Activated naive CD4-positive, alpha-beta T cell treated with anti-CD3 and anti-CD28 coated beads, Interleukin-2, amount 50 U/mL, for 16 hours (primary cell): ENCODE results near the gene FBXW10B.
"Not testable (repeated sequence)": the region's sequence is repeated elsewhere in the genome, so short reads cannot be mapped to it uniquely, and the experiment has no call there.

ENCODE experiments used
- DNase-seq: peaks from one replicate; pipeline ENCODE4 v3.0.0-alpha.2; 2020

The FBXW10B gene, protein sequence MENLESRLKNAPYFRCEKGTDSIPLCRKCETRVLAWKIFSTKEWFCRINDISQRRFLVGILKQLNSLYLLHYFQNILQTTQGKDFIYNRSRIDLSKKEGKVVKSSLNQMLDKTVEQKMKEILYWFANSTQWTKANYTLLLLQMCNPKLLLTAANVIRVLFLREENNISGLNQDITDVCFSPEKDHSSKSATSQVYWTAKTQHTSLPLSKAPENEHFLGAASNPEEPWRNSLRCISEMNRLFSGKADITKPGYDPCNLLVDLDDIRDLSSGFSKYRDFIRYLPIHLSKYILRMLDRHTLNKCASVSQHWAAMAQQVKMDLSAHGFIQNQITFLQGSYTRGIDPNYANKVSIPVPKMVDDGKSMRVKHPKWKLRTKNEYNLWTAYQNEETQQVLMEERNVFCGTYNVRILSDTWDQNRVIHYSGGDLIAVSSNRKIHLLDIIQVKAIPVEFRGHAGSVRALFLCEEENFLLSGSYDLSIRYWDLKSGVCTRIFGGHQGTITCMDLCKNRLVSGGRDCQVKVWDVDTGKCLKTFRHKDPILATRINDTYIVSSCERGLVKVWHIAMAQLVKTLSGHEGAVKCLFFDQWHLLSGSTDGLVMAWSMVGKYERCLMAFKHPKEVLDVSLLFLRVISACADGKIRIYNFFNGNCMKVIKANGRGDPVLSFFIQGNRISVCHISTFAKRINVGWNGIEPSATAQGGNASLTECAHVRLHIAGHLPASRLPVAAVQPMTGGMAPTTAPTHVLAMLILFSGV

DNA sequence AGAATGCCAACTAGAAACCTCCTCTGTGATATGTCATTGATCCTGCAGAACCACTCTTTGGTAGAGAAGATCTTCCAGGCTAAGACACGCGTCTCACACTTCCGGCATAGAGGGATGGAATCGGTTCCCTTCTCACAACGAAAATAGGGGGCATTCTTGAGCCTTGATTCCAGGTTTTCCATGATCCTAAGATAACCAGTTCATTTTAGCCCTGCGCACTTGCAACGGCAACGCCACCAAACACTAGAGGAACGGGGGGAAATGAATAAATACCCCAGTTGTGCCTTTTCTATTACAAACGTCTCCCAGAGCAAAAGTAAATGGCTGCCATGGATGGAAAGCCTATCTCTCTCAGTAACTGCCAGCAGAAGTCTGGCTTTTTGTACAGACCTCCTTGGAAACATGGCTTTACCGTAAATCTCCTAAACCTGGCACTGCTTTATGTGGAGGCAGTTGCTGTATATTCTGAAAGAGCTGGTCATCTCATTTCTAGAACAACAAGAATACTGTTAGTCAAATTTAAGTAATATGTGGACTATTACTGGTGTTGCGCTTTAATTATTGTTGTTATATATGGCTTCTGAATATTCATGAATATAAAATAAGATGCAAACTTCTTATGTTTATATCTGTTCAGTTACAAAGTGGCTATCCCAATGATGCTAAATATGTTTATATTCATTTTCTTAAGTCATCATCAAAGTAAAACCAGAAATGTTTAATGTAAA, at the start of gene FBXW10B:
Gene FBXW10B (minus strand): TSS at position 374 of the 728 bp plus-strand sequence. CDS start 192 bp downstream, at position 182.
- DNase-seq: not testable (repeated sequence)

DNA sequence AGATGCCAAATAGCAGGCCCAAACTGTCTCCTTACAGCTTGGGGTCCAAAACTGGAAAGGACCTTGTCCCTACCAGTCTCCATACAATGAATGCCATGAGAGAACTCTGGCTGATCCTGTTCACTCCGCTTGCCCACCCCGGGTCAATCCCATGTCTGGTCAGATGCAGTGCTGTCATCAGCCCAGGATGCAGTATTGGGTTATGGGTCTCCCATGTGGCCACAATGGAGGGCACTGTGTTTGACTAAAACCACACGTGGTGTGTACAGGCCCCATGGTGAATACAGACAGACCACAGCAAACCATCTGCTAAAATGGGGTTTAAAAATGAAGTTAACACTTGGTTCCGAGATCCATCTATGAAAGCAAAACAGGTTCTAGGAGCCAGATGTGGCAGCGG, 44.2 kb upstream of the FBXW10B start:
- no peak for DNase-seq

- no peak for DNase-seq
These were observed 43.7 kb upstream of the FBXW10B start for GRCh38 chr17:15663176-15663575.

- DNase-seq: no peak
These were observed 43.2 kb upstream of the FBXW10B start for GRCh38 chr17:15662681-15663080.

GRCh38 chr17:15660077-15660476, 40.6 kb upstream of the FBXW10B start:
- no peak for DNase-seq

DNA sequence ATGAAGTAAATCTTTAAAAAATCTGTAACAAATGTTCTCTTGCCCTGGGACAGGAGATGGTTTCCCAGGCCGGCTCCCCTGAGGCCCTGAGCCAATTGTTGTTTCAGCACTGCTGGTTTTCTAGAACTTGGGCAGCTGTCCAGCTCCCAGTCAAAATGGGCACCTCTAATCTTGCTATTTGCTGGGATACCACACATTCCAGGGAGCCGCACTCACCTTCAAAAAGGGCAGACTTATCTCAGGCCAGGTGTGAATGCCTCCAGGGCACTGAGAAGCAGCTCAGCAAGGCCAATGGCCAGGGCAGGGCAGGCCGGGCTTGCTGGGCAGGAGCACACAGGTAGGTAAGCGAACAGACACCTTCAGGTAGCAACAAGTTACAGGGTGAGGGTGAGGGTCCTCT, 40.2 kb upstream of the FBXW10B start:
- no peak for DNase-seq

GRCh38 chr17:15659236-15659635, 39.7 kb upstream of the FBXW10B start:
- DNase-seq: no peak

DNA sequence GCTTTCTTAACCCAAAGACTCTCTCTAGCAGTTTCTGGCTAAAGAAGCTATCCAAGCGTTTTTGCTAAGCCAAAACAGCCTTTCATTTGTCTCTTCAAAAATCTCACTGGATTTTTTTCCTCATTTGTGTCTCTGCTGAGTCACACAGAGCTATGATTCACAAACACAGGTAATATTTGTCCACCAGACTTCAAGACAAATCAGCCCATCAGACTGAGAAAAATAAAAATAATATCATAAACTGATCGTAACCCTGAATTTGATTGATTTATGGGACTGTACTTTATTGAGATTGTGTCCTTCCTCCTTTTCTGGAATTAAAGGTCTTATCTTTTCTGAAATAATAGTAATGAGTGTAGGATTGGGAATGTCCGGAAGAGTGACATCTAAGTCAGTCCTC, 38.8 kb upstream of the FBXW10B start:
- no peak for DNase-seq

DNA sequence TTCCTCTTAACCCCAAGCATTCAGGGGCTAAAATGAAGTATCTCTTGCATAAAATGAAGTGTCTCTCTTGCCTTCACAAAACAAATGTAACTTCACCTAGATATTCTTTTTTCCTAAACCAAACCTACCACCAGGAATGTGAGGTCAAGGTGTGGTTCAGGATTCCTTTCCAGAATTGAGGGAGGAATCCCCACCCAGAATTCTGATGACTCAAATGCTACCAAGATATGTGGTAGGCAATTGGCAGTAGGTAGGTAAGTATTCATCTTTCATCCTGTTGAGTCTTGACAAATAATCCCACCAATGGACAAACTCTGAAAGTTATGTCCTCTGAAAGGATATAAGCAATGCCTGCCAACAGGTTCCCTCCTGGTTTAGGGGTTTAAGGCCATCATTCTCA, 38.4 kb upstream of the FBXW10B start:
- DNase-seq: no peak

DNA sequence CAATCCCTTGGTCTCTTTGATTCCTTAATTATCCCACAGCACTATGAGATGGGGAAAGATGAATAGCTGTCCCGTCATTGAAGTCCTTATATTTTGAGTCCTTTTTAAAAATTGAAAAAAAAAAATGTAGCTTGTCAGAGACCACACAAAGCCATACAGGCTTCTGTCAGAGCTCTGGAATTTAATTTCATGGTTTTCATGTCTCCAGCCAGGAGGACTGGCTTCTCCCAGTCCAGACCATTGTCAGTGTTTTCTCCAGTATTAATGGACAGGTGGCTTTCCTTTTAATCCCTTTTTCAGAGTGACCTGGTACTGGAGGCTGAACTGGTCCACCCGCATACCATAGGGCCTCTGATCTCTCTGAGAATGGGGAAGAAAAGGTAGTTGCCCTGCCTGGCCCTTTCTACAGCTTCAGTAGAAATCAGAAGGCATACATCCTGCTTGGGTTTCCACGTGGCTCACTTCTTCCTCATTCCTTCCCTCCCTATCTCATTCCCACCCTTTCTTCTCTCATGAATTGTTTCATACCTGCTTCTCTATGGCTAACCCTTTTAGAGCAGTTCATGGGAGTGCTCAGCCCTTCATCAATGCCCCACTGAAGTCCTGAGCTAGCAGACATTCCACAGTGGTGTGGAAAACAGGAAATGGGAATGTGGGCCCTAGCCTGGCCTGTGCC, 35.5 kb upstream of the FBXW10B start:
- no peak for DNase-seq

GRCh38 chr17:15654401-15654800, 34.9 kb upstream of the FBXW10B start:
- DNase-seq: not testable (repeated sequence)

GRCh38 chr17:15652960-15653359, 33.5 kb upstream of the FBXW10B start:
- no peak for DNase-seq

DNA sequence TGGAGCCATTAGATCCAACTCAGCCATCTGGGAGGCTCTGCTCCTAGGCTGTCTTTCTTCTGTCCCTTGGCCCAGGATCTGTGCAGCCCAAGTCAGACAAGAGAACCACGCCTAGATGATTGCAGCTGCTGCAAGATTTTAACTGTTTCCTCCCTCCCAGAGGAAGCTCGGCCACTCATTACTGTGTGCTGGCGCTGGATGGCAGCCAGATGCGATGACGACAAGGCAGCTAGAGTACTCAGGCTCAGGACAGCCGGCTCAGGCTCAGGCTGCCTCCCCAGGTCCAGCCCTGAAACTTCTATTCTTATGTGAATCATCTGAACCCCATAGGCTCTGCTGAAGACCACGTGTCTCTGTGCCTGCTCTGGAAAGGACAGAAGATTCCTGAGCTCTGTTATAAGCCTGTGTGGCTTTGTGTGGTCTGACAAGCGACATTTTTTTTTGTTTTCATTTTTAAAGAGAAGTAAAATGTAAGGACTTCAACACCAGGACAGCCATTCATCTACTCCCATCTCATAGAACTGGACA, 32.1 kb upstream of the FBXW10B start:
- DNase-seq: no peak

DNA sequence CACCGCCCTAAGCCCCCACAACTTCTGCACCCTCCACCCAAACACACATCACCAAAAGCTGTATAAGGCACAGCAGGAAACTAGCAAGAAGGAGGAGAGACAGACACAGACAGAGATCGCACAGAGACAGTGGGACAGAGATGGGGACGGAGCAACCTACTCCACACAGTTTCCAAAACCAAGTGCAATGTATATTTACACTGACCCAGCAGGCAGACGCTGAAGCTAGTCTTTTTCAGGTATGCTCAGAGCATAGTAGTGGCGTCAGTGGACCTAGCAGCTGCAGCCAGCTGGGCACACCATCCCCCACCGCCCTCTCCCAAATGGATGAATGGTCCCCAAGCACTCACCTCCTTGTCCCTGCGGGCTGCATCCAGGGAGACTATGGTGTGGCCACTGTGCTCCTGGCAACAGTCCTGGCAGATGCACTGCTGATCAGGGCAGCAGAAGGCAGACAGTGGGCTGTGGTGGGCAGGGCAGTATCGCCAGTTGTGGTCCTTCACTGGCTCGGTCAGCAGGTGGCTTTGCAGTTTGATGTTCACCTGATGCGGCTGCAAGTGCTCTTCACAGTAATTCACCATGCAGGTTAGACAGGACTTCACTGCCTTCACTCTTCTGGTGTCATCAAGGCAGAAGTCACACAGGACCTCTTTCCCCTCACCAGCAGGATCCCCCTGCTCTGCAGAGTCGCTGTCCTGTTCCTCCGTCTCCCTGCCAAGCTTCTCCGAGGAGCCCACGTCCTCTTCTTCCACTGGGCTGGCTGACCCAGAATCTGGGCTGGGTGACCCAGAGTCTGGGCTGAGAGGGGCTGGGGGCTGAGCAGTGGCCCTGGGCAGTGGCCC, 31.5 kb upstream of the FBXW10B start:
- DNase-seq: no peak

DNA sequence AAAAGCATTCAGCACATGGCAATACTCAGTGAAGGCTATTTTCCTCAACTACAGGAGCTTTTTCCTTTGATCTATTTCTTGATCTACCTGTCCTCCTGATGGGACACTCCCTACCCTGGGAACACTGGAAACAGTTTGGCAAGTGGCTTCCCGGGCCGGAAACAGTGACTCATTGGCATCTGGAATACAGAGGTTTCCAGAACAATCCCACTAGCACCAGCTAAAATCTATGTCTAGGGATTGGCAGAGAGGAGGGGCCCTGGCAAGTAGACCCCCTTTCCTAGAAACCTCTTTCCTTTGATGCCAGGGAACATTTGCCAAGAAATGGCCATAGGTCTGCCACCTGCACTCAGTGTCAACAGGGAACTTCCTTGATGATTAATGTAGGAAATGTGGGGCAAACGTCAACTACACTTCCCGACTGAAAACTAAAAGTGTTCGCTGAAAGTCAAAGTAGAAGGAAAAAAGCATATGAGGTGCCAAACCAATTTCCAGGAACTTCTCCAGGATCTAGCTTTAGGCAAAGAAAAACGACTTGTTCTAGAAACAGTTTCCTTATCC, 30.4 kb upstream of the FBXW10B start:
- DNase-seq: no peak

DNA sequence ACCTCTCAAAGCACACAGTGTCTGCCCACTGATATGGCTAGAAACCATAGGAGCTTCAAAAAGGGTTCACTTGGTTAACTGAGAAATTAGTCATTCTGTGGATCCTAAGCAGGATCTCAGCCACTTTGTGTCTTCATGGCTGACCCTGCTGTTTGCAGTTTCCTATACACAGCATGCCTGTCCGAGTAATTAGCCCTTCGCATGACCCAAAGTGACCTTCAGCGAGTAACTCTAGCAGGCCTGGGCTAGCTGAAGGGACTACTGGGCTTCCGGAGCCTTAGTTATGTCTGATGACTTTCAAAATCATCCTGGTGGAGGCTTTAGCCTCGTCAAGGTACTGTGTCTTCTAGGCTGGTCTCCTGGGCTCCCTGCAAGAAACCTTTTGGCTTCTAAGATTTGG, 28.9 kb upstream of the FBXW10B start:
- DNase-seq: no peak

DNA sequence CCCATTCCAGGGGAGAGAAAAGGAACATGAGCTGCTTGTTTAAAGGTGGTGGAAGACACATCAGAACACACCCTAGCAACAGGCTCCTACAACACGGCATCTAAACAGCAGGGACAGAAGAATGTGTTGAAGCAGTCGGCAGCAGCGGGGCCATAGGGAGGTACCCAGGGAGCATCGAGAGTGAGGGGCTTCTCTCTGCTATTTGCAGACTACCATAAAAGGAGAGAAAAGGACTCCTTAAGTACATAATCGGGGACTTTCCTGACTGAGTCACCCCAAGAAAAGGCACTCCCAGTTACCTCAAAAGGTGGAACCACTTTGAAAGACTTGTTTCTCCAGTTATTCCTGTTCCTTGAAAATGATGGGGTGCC, 26.4 kb upstream of the FBXW10B start:
- not testable (repeated sequence) for DNase-seq

- not testable (repeated sequence) for DNase-seq
These were observed 25.8 kb upstream of the FBXW10B start for GRCh38 chr17:15645099-15645941.

DNA sequence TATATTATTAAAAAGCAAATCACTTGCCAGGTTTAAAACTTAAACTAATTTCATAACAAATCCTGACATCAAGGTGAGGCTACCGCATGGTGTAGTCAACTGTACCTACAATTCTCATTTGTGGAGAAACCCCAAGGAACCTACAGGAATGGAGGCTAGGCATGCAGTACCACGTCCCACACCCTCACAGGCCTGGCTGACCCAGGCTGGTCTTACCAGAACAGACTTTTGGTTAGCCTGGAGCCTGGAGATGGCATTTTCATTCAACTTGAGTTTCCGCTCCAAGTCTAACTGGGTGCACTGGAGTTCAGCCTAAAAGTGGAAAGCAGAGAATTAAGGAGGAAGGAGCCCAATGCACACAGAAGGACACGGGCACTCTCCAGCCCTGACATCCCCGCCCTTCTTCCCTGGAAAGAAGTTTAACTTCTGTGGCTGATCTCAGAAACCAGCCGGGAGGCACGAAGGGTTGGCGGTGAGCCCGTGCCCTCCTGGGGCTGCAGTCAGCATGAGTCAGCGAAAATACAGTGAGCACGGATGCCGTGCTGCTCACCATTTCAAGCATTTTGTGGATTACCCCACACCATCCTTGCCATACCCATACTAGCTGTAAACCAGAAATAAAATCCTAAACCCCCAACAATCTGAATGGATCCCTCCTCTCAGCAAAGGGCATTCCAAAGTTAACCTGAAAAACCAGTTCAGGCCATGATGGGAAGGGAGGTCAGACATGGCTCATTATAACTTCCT, 23.2 kb upstream of the FBXW10B start:
- not testable (repeated sequence) for DNase-seq

DNA sequence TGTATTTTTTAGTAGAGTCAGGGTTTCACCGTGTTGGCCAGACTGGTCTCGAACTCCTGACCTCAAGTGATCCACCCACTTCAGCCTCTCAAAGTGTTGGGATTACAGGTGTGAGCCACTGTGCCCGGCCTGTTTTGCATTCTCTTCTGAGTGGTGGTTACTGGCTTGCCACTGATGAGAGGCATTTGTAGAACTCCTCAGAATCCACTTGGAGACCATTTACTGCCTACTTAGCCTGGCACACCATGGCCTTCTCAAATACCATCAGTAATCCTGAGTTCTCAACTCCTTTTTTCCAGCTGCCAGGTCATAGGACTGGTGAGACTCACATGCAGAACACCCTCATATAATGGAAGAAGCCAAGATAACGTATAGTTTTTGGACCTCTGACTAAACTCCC, 22.5 kb upstream of the FBXW10B start:
- not testable (repeated sequence) for DNase-seq
